ENCODE data around the gene LRRC70. TPM values are rescaled to one million over a fixed set of nuclear protein-coding genes. Genes with fewer than 3 reads are reported as not detected.
"Not testable (repeated sequence)": the region's sequence is repeated elsewhere in the genome, so short reads cannot be mapped to it uniquely, and the experiment has no call there.

Gene LRRC70
- total RNA-seq = 4.1 TPM

GRCh38 chr5:62578540-62578939 lies at the start of gene LRRC70:
Gene LRRC70, plus strand, starts transcription at chr5:62578819. Its CDS starts 620 bp downstream, at chr5:62579439.
- no peak for DNase-seq

- no peak for DNase-seq
These were observed 45.0 kb upstream of the LRRC70 start for GRCh38 chr5:62533597-62533996.

GRCh38 chr5:62534461-62535236 lies 44.0 kb upstream of the LRRC70 start:
- no peak for DNase-seq

- DNase-seq = no peak
These were observed 42.4 kb upstream of the LRRC70 start for GRCh38 chr5:62536232-62536631.

- no peak for DNase-seq
These were observed 41.8 kb upstream of the LRRC70 start for GRCh38 chr5:62536783-62537182.

- DNase-seq = no peak
These were observed 40.3 kb upstream of the LRRC70 start for GRCh38 chr5:62538017-62538942.

- no peak for DNase-seq
These were observed 35.9 kb upstream of the LRRC70 start for GRCh38 chr5:62542720-62543119.

GRCh38 chr5:62547945-62548630 lies 30.5 kb upstream of the LRRC70 start:
- DNase-seq = no peak

- no peak for DNase-seq
These were observed 28.5 kb upstream of the LRRC70 start for GRCh38 chr5:62550103-62550502.

GRCh38 chr5:62555930-62556329 lies 22.7 kb upstream of the LRRC70 start:
- DNase-seq = no peak

- DNase-seq = no peak
These were observed 19.7 kb upstream of the LRRC70 start for GRCh38 chr5:62558941-62559340.

GRCh38 chr5:62560786-62561185 lies 17.8 kb upstream of the LRRC70 start:
- no peak for DNase-seq

- no peak for DNase-seq
These were observed 16.7 kb upstream of the LRRC70 start for GRCh38 chr5:62561896-62562295.

GRCh38 chr5:62562867-62563266 lies 15.8 kb upstream of the LRRC70 start:
- DNase-seq = no peak

GRCh38 chr5:62564101-62564500 lies 14.5 kb upstream of the LRRC70 start:
- no peak for DNase-seq

- DNase-seq = not testable (repeated sequence)
These were observed 12.9 kb upstream of the LRRC70 start for GRCh38 chr5:62565740-62566139.

- DNase-seq = no peak
These were observed 10.5 kb upstream of the LRRC70 start for GRCh38 chr5:62568143-62568542.

GRCh38 chr5:62568800-62569432 lies 9.7 kb upstream of the LRRC70 start:
- no peak for DNase-seq

GRCh38 chr5:62569470-62569869 lies 9.1 kb upstream of the LRRC70 start:
- DNase-seq = no peak

- DNase-seq = no peak
These were observed 5.6 kb upstream of the LRRC70 start for GRCh38 chr5:62572918-62573514.

GRCh38 chr5:62574599-62574998 lies 4.0 kb upstream of the LRRC70 start:
- DNase-seq = no peak

- no peak for DNase-seq
These were observed 3.6 kb upstream of the LRRC70 start for GRCh38 chr5:62575066-62575465.

Data from occipital lobe (tissue), 2 donors.